Measurements from ENCODE around the gene GNAT2.

Gene GNAT2

GRCh38 chr1:109609881-109610280 lies 9.5 kb downstream of the GNAT2 start:
- DNase-seq (ENCODE audit: low read depth) = no peak

- no peak for DNase-seq (ENCODE audit: low read depth)
Measured at GRCh38 chr1:109605381-109605780, 14.0 kb downstream of the GNAT2 start.

GRCh38 chr1:109603229-109603628 lies 16.2 kb downstream of the GNAT2 start:
- DNase-seq (ENCODE audit: low read depth) = no peak

GRCh38 chr1:109598655-109599054 lies 20.8 kb downstream of the GNAT2 start:
- DNase-seq (ENCODE audit: low read depth) = no peak

- DNase-seq (ENCODE audit: low read depth) = no peak
Measured at GRCh38 chr1:109598156-109598555, 21.3 kb downstream of the GNAT2 start.

- DNase-seq (ENCODE audit: low read depth) = no peak
Measured at GRCh38 chr1:109595531-109595930, 23.9 kb downstream of the GNAT2 start.

- DNase-seq (ENCODE audit: low read depth) = no peak
Measured at GRCh38 chr1:109592916-109593315, 26.5 kb downstream of the GNAT2 start.

- DNase-seq (ENCODE audit: low read depth) = no peak
Measured at GRCh38 chr1:109589679-109590078, 29.7 kb downstream of the GNAT2 start.

GRCh38 chr1:109589177-109589576 lies 30.2 kb downstream of the GNAT2 start:
- DNase-seq (ENCODE audit: low read depth) = no peak

GRCh38 chr1:109586055-109586454 lies 33.4 kb downstream of the GNAT2 start:
- DNase-seq (ENCODE audit: low read depth) = no peak

GRCh38 chr1:109584766-109585165 lies 34.6 kb downstream of the GNAT2 start:
- DNase-seq (ENCODE audit: low read depth) = no peak

GRCh38 chr1:109582021-109582420 lies 37.4 kb downstream of the GNAT2 start:
- DNase-seq (ENCODE audit: low read depth) = no peak

GRCh38 chr1:109579491-109579890 lies 39.9 kb downstream of the GNAT2 start:
- no peak for DNase-seq (ENCODE audit: low read depth)

- DNase-seq (ENCODE audit: low read depth) = no peak
Measured at GRCh38 chr1:109578947-109579443, 40.4 kb downstream of the GNAT2 start.

- DNase-seq (ENCODE audit: low read depth) = no peak
Measured at GRCh38 chr1:109573785-109574184, 45.6 kb downstream of the GNAT2 start.

GRCh38 chr1:109570414-109570813 lies 49.0 kb downstream of the GNAT2 start:
- no peak for DNase-seq (ENCODE audit: low read depth)

GRCh38 chr1:109569323-109569722 lies 50.1 kb downstream of the GNAT2 start:
- no peak for DNase-seq (ENCODE audit: low read depth)

GRCh38 chr1:109567877-109568672 lies 51.3 kb downstream of the GNAT2 start:
- DNase-seq (ENCODE audit: low read depth) = no peak

GRCh38 chr1:109566982-109567381 lies 52.4 kb downstream of the GNAT2 start:
- no peak for DNase-seq (ENCODE audit: low read depth)

- DNase-seq (ENCODE audit: low read depth) = no peak
Measured at GRCh38 chr1:109565241-109565640, 54.2 kb downstream of the GNAT2 start.

- no peak for DNase-seq (ENCODE audit: low read depth)
Measured at GRCh38 chr1:109564194-109564878, 55.1 kb downstream of the GNAT2 start.

GRCh38 chr1:109559995-109560394 lies 59.4 kb downstream of the GNAT2 start:
- no peak for DNase-seq (ENCODE audit: low read depth)

- DNase-seq (ENCODE audit: low read depth) = no peak
Measured at GRCh38 chr1:109557520-109557919, 61.9 kb downstream of the GNAT2 start.
